Measurements from ENCODE around the gene MCU. TPM values are rescaled to one million over a fixed set of nuclear protein-coding genes. Genes with fewer than 3 reads are reported as not detected.

MCU gene
- total RNA-seq, 2 donors from 2014 or later, result 7.9 to 17.1 TPM

DNA sequence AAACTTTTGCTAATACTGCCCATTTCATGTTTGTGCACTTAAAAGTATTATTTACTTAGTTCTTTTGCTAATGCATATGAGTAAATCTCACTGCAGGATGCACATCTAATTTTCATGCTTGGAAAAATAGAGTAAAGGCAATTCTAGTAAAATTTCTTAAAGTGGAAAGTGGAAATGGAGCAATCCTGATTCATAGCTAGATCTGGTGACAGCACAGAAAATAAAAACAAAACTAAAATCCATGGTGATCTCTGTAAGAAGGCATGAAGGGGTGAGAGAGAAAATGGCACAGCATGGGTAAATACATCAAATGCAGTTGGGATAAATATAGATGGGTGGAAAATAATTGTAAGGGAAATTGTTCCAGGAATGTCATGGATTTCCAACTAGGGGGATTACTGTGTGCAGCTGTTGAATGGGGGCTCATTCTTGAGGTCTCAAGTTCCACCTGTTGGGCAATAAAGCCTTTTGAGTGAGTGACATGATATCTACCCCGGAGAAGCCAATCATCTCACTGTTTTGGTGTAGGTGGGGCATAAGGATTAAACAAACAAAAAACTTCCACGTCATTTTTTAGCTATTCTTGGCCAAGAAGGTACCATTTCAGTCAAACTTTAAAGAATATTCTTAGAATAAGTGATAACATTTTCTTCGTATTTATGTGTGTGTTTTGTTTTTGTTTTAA, 1.7 kb upstream of the MCU start:
- no peaks in the 10 kb centered on the region for H3K9me3 ChIP-seq
- ATAC-seq (no peak), DNase-seq (no peak)
- no peak overlapping the region for H3K27ac ChIP-seq
- no peaks in the 10 kb centered on the region for H3K36me3 ChIP-seq (replicated peaks in 1 of 2; ENCODE audit: insufficient read depth in 1 of 2, low read depth in 2 of 2)
- intact Hi-C loops (cut with DNase I), result loop anchor here (10.0 kb wide), 1 partner anchor 325 kb away; no protein-coding TSS in a partner anchor
- H3K4me3 ChIP-seq, result no peak overlapping the region
- TF ChIP-seq, protein P1, sequence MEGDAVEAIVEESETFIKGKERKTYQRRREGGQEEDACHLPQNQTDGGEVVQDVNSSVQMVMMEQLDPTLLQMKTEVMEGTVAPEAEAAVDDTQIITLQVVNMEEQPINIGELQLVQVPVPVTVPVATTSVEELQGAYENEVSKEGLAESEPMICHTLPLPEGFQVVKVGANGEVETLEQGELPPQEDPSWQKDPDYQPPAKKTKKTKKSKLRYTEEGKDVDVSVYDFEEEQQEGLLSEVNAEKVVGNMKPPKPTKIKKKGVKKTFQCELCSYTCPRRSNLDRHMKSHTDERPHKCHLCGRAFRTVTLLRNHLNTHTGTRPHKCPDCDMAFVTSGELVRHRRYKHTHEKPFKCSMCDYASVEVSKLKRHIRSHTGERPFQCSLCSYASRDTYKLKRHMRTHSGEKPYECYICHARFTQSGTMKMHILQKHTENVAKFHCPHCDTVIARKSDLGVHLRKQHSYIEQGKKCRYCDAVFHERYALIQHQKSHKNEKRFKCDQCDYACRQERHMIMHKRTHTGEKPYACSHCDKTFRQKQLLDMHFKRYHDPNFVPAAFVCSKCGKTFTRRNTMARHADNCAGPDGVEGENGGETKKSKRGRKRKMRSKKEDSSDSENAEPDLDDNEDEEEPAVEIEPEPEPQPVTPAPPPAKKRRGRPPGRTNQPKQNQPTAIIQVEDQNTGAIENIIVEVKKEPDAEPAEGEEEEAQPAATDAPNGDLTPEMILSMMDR (IDR thresholded peaks at IDR 0.05), result no peak
- TF ChIP-seq POLR2A (IDR thresholded peaks at IDR 0.05), result no peak
- 41% methylated on average over 3 of the region's 3 CpGs for whole genome bisulfite sequencing, 2 donors
- H3K27me3 ChIP-seq, result no peaks in the 10 kb centered on the region
- H3K4me1 ChIP-seq, result peaks cover 32% of the 10 kb centered on the region

DNA sequence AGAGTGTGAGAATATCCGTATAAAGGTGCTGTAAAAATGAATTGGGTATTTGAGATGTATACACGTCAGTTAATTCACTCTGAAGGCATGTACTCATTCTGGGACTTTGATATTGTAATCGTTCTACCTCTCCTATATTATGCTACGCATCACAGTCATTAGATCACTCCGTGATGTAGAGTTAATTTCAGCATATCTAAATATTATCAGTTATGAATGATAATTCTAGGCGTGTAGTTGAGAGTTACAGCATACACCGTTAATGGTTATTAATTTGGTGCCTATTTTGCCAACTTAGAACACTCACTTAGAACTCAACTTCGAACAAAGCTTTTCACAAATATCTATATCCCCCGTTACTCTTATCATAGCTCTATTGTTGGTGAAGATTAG, 477 bp upstream of the MCU start:
- Histone ChIP-seq H3K4me3 (peak overlapping the region in 1 of 2 donors; percentile 35), H3K27me3 (no peaks in the 10 kb centered on the region), H3K27ac (peak overlapping the region in 3 of 4 donors; percentile 81 to 92 (median 86)), H3K36me3 (replicated peaks in 1 of 2; ENCODE audit: insufficient read depth in 1 of 2, low read depth in 2 of 2) (no peaks in the 10 kb centered on the region), H3K9me3 (no peaks in the 10 kb centered on the region), H3K4me1 (peaks cover 32% of the 10 kb centered on the region)
- DNase-seq (no peak), ATAC-seq (no peak)
- WGBS, 2 donors, result 23 to 26% methylated on average over 9 of the region's 9 CpGs
- TF ChIP-seq, protein P1 (IDR thresholded peaks at IDR 0.05), result no peak
- no peak for TF ChIP-seq POLR2A (IDR thresholded peaks at IDR 0.05)
- intact Hi-C loops (cut with DNase I), result loop anchor here (10.0 kb wide), 1 partner anchor 327 kb away; no protein-coding TSS in a partner anchor

DNA sequence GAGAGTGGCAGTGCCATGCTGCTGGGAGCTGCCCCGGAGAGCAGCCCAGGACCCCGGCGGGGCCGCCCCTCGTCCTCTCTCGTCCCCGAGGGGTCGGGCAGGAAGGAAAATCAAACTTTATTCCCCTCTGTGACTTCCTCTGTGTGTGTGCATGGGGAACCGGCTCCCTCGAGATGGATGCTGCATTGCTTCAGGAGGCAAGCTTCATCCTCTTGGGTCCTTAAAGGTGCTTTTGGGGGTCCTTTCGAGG, 726 bp downstream of the MCU start:
- ATAC-seq (no peak), DNase-seq (no peak)
- peak overlapping the region; percentile 35 to 79 for H3K4me3 ChIP-seq
- WGBS, 2 donors, result 0% methylated on average over 4 to 11 of the region's 11 CpGs
- no peaks in the 10 kb centered on the region for H3K36me3 ChIP-seq (replicated peaks in 1 of 2; ENCODE audit: insufficient read depth in 1 of 2, low read depth in 2 of 2)
- no peaks in the 10 kb centered on the region for H3K27me3 ChIP-seq
- no peaks in the 10 kb centered on the region for H3K9me3 ChIP-seq
- H3K27ac ChIP-seq, result peak overlapping the region; percentile 81 to 96 (median 89)
- peaks cover 25% of the 10 kb centered on the region for H3K4me1 ChIP-seq
- TF ChIP-seq, protein P1 (IDR thresholded peaks at IDR 0.05), result no peak
- TF ChIP-seq POLR2A (IDR thresholded peaks at IDR 0.05), result no peak
- intact Hi-C loops (cut with DNase I), result loop anchor here (10.0 kb wide), 1 partner anchor 328 kb away; no protein-coding TSS in a partner anchor

DNA sequence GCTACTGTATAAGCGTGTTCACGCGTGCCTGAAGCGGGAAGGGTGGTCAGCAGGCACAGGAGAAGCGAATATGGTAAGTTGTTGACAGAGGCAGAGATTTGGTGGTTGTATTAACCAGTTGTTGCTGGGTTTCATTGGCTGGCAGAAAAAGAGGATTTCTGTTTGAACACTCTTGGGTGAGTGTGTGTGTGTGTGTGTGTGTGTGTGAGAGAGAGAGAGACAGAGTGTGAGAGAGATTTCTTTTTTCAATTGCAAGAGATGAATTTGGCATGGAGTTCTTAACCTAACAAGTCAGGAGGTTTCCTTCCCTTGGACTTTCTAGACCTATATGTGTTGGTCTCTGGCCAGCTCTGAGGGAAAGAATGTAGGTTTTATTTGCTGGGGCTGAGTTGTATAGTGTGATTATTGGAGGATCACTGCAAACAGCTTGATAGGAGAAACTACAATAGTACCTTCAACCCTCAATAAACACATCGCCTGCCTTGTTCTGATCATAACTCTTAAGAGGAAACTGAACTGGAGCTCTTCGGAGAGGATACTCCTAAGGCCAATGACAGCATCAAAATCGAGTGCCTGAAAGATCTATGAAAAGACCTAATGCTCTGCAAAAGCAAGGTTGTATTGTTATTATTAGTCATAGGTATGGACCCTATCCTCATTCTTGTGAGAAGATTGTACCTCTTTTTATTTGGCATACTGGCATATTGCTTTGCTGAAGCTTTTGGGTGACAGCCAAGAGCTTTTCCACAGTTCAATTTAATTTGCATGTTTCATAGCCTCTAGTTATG, 1.2 kb downstream of the MCU start:
- DNase-seq (no peak), ATAC-seq (no peak)
- no peaks in the 10 kb centered on the region for H3K27me3 ChIP-seq
- H3K9me3 ChIP-seq, result no peaks in the 10 kb centered on the region
- peak overlapping the region in 3 of 4 donors; percentile 81 to 92 (median 86) for H3K27ac ChIP-seq
- H3K4me1 ChIP-seq, result peaks cover 20% of the 10 kb centered on the region
- TF ChIP-seq, protein P1 (IDR thresholded peaks at IDR 0.05), result no peak
- TF ChIP-seq POLR2A (IDR thresholded peaks at IDR 0.05), result no peak
- no peaks in the 10 kb centered on the region for H3K36me3 ChIP-seq (replicated peaks in 1 of 2; ENCODE audit: insufficient read depth in 1 of 2, low read depth in 2 of 2)
- H3K4me3 ChIP-seq, result peak overlapping the region; percentile 35 to 79
- intact Hi-C loops (cut with DNase I), result loop anchor here (10.0 kb wide), 1 partner anchor 328 kb away; no protein-coding TSS in a partner anchor
- WGBS, 2 donors, result 9 to 16% methylated on average over 8 of the region's 8 CpGs

All from body of pancreas (tissue), 4 donors.